Measurements from ENCODE around the gene DVL2. TPM values are rescaled to one million over a fixed set of nuclear protein-coding genes. Genes with fewer than 3 reads are reported as not detected.

The DVL2 gene
- total and polyA plus RNA-seq, 2 of the 13 experiments (the other 11 are each of a cell fraction or from before 2014, with no cell fraction given) = 5.7 to 38.2 TPM

- TF ChIP-seq FOXP4 (CRISPR knock-in tag; IDR thresholded peaks at IDR 0.05) = no peak
- TF ChIP-seq FOXO1 (CRISPR knock-in tag; IDR thresholded peaks at IDR 0.05) = no peak
- no peak for TF ChIP-seq ZNF557 (CRISPR knock-in tag; IDR thresholded peaks at IDR 0.05)
- no peak for TF ChIP-seq BRF2 (CRISPR knock-in tag; IDR thresholded peaks at IDR 0.05)
- TF ChIP-seq ZNF772 (CRISPR knock-in tag; IDR thresholded peaks at IDR 0.05) = no peak
- no peak for TF ChIP-seq SNAPC2 (CRISPR knock-in tag; IDR thresholded peaks at IDR 0.05)
- no peak for TF ChIP-seq PHB2 (IDR thresholded peaks at IDR 0.05; ENCODE audit: partially characterized antibody)
- TF ChIP-seq, protein P1, sequence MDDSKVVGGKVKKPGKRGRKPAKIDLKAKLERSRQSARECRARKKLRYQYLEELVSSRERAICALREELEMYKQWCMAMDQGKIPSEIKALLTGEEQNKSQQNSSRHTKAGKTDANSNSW (CRISPR knock-in tag; IDR thresholded peaks at IDR 0.05; ENCODE audit: borderline replicate concordance) = no peak
- TF ChIP-seq ZNF17 (CRISPR knock-in tag; IDR thresholded peaks at IDR 0.05) = no peak
- TF ChIP-seq, protein P2, sequence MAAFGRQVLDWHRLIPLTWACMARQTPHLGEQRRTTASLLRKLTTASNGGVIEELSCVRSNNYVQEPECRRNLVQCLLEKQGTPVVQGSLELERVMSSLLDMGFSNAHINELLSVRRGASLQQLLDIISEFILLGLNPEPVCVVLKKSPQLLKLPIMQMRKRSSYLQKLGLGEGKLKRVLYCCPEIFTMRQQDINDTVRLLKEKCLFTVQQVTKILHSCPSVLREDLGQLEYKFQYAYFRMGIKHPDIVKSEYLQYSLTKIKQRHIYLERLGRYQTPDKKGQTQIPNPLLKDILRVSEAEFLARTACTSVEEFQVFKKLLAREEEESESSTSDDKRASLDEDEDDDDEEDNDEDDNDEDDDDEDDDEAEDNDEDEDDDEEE (CRISPR knock-in tag; IDR thresholded peaks at IDR 0.05) = no peak
- TF ChIP-seq MXD3 (CRISPR knock-in tag; IDR thresholded peaks at IDR 0.05) = 0 out of 2 replicates have a peak, but pooled peaks have one; percentile 11
- TF ChIP-seq SIN3B (IDR thresholded peaks at IDR 0.05; ENCODE audit: low read length) = 0 out of 2 replicates have a peak, but pooled peaks have one; percentile 62
- TF ChIP-seq SMAD3 (CRISPR knock-in tag; IDR thresholded peaks at IDR 0.05) = no peak
- TF ChIP-seq, protein P3, sequence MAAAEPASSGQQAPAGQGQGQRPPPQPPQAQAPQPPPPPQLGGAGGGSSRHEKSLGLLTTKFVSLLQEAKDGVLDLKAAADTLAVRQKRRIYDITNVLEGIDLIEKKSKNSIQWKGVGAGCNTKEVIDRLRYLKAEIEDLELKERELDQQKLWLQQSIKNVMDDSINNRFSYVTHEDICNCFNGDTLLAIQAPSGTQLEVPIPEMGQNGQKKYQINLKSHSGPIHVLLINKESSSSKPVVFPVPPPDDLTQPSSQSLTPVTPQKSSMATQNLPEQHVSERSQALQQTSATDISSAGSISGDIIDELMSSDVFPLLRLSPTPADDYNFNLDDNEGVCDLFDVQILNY (CRISPR knock-in tag; conservative IDR thresholded peaks at IDR 0.05) = no peak
- TF ChIP-seq POLR2G (IDR thresholded peaks at IDR 0.05; ENCODE audit: low read depth, low read length) = no peak
- TF ChIP-seq ZNF235 (CRISPR knock-in tag; IDR thresholded peaks at IDR 0.05; ENCODE audit: borderline replicate concordance) = no peak
- TF ChIP-seq ATF4 (CRISPR knock-in tag; IDR thresholded peaks at IDR 0.05) = no peak
- no peak for TF ChIP-seq ZBTB20 (CRISPR knock-in tag; IDR thresholded peaks at IDR 0.05; ENCODE audit: borderline replicate concordance, low read depth)
- TF ChIP-seq ZNF687 (CRISPR knock-in tag; IDR thresholded peaks at IDR 0.05) = no peak
- no peak for TF ChIP-seq NFATC3 (CRISPR knock-in tag; IDR thresholded peaks at IDR 0.05)
Observed at GRCh38 chr17:7213895-7214299, 20.4 kb downstream of the DVL2 start (continued).

Measured in HepG2 (cell line).